Measurements from ENCODE around the gene WRAP53. TPM values are rescaled to one million over a fixed set of nuclear protein-coding genes. Genes with fewer than 3 reads are reported as not detected.
A peak's percentile ranks its signal among the peaks of the same experiment; 100 is the strongest.

WRAP53 gene
- polyA plus RNA-seq, 3 donors, result 6.3 to 9.8 (median 9.1) TPM

GRCh38 chr17:7688808-7689316, 585 bp downstream of the WRAP53 start:
- Mint-ChIP-seq H3K4me3 (peak overlapping the region; percentile 96 to 100), H3K4me1 (peaks cover 32% of the 10 kb centered on the region), H3K27ac (peak overlapping the region; percentile 70 to 100 (median 100)), H3K36me3 (peaks cover 16 to 25% of the 10 kb centered on the region in 2 donors), H3K9me3 (peaks cover 0 to 2% (median 0%) of the 10 kb centered on the region in 7 donors), H3K27me3 (ENCODE audit: low read depth in 3 of 3) (no peaks in the 10 kb centered on the region)
- Histone ChIP-seq H4K20me1 (ENCODE audit: insufficient read depth, low read length) (peaks cover 9% of the 10 kb centered on the region), H3K27ac (ENCODE audit: low read depth in 1 of 2, low read length in 2 of 2) (peak overlapping the region in 1 of 2 donors; percentile 100), H3K79me2 (ENCODE audit: insufficient read depth, low read length) (peaks cover 38% of the 10 kb centered on the region), H3K27me3 (ENCODE audit: control insufficient read depth in 2 of 2, insufficient read depth in 2 of 2, low read length in 2 of 2) (no peaks in the 10 kb centered on the region), H3K4me3 (replicated peaks in 1 of 3; ENCODE audit: low read depth in 2 of 3, low read length in 3 of 3) (peak overlapping the region; percentile 85 to 99 (median 99)), H3K4me1 (ENCODE audit: control insufficient read depth in 1 of 2, insufficient read depth in 2 of 2, low read length in 2 of 2) (peaks cover 24 to 35% of the 10 kb centered on the region in 2 donors), H3K9ac (ENCODE audit: insufficient read depth, low read length, poor library complexity, severe bottlenecking) (peak overlapping the region; percentile 73), H3K36me3 (replicated peaks in 1 of 2; ENCODE audit: control insufficient read depth in 1 of 2, insufficient read depth in 2 of 2, low read length in 2 of 2) (peaks cover 0 to 3% of the 10 kb centered on the region in 2 donors), H3K4me2 (replicated peaks; ENCODE audit: extremely low read depth, low read length, poor library complexity, severe bottlenecking) (peak overlapping the region; percentile 77), H3K9me3 (replicated peaks in 1 of 2; ENCODE audit: control insufficient read depth in 1 of 2, insufficient read depth in 1 of 2, low read length in 2 of 2) (no peaks in the 10 kb centered on the region), H2AFZ (ENCODE audit: insufficient read depth, low read depth, low read length, poor library complexity, severe bottlenecking) (peak overlapping the region; percentile 97)
- no peak for DNase-seq
- intact Hi-C loops (cut with micrococcal nuclease), result loop anchor here (5.0 to 10.0 kb wide), 6 partner anchors 62 to 384 kb away; partner anchors contain the start of genes SAT2 (in 2 of the 2), EIF5A (in 1 of the 2), FGF11 (in 1 of the 2) and TMEM102 (in 1 of the 2)
- TF ChIP-seq CTCF (IDR thresholded peaks at IDR 0.05), result no peak
- 13% methylated on average over 7 of the region's 13 CpGs for WGBS (ENCODE audit: insufficient coverage)

- Histone ChIP-seq H3K9ac (ENCODE audit: insufficient read depth, low read length, poor library complexity, severe bottlenecking) (no peak overlapping the region), H3K4me2 (replicated peaks; ENCODE audit: extremely low read depth, low read length, poor library complexity, severe bottlenecking) (no peak overlapping the region), H3K4me3 (replicated peaks in 1 of 3; ENCODE audit: low read depth in 2 of 3, low read length in 3 of 3) (no peak overlapping the region), H3K27ac (ENCODE audit: low read depth in 1 of 2, low read length in 2 of 2) (no peak overlapping the region), H3K79me2 (ENCODE audit: insufficient read depth, low read length) (no peaks in the 10 kb centered on the region), H3K4me1 (ENCODE audit: control insufficient read depth in 1 of 2, insufficient read depth in 2 of 2, low read length in 2 of 2) (no peaks in the 10 kb centered on the region), H4K20me1 (ENCODE audit: insufficient read depth, low read length) (no peaks in the 10 kb centered on the region), H3K36me3 (replicated peaks in 1 of 2; ENCODE audit: control insufficient read depth in 1 of 2, insufficient read depth in 2 of 2, low read length in 2 of 2) (peaks cover 7 to 14% of the 10 kb centered on the region in 2 donors), H3K27me3 (ENCODE audit: control insufficient read depth in 2 of 2, insufficient read depth in 2 of 2, low read length in 2 of 2) (no peaks in the 10 kb centered on the region), H2AFZ (ENCODE audit: insufficient read depth, low read depth, low read length, poor library complexity, severe bottlenecking) (no peak overlapping the region), H3K9me3 (replicated peaks in 1 of 2; ENCODE audit: control insufficient read depth in 1 of 2, insufficient read depth in 1 of 2, low read length in 2 of 2) (no peaks in the 10 kb centered on the region)
- Mint-ChIP-seq H3K27ac (peak overlapping the region in 1 of 7 donors; percentile 60), H3K4me3 (no peak overlapping the region), H3K27me3 (ENCODE audit: low read depth in 3 of 3) (no peaks in the 10 kb centered on the region), H3K36me3 (peaks cover 31 to 55% of the 10 kb centered on the region in 2 donors), H3K4me1 (no peaks in the 10 kb centered on the region), H3K9me3 (no peaks in the 10 kb centered on the region)
- no peak for DNase-seq
- over 99% methylated on average over 9 of the region's 10 CpGs for WGBS (ENCODE audit: insufficient coverage)
- no peak for TF ChIP-seq CTCF (IDR thresholded peaks at IDR 0.05)
- intact Hi-C loops (cut with micrococcal nuclease), result no loop called here
Observed at GRCh38 chr17:7695586-7695985, 7.3 kb downstream of the WRAP53 start.

Data from CD14-positive monocyte (primary cell).